Pons (tissue), 1 donor: Measurements from ENCODE around the gene ARHGAP15.

Source experiments
- DNase-seq: peaks from one replicate; pipeline ENCODE4 v3.0.0-alpha.2; 2016; ENCODE audit warnings: low spot score

Gene ARHGAP15

GRCh38 chr2:143482771-143483170, 353.6 kb downstream of the ARHGAP15 start:
- DNase-seq = no peak

DNA sequence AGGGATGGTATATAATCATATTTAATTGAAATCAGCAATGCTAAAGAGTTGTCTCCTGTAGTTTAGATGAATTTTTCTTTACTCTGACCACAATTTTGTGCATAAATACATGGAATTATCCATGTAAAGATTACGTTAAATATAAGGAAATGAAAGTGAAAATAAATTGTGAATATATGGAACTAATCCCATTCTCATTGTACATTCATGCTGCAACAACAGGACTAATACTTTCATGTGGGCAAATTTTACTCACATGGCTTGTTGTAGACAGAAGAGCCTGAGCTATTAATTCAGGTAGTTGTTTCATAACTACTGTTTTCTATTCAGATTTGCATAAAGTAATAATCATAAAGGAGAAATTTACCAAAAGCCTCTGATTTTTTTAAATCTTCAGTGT, 357.8 kb downstream of the ARHGAP15 start:
- DNase-seq = no peak

DNA sequence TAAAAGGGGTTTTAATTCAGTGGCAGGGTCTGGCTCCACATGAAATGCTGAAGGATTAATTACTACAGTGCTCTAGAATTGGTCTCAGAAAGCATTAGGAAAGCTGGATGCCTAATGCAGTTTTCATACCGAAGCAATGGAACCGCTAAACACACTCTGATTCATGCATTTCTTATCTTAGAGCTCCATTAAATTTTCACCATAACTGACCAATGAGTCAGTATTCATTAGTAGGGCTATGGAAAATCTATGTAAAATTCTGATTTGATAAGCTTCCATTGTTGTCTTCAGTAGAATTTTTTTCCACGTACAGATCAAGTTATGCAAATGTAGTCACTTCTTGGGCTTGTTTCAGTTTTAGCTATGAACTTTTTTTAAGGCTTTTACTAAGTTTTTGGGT, 359.9 kb downstream of the ARHGAP15 start:
- no peak for DNase-seq

DNA sequence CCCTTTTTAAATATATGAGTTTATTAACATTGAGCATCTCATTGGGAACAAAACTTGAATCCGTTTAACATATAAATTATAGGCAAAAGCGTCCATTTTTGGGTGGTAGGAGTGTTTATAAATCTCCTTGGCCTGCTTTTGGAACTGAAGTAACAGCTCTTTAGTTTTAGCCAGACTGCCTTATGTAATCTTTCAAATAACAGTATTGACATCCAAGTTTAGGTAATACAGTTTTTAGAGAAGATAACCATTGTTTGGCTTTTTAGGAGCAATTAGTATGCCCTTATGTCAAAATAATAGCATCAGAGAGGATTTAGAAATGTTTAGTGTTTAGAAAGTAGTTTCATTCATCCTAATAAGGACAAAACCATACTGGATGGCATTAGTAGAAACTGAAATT, 361.9 kb downstream of the ARHGAP15 start:
- no peak for DNase-seq

DNA sequence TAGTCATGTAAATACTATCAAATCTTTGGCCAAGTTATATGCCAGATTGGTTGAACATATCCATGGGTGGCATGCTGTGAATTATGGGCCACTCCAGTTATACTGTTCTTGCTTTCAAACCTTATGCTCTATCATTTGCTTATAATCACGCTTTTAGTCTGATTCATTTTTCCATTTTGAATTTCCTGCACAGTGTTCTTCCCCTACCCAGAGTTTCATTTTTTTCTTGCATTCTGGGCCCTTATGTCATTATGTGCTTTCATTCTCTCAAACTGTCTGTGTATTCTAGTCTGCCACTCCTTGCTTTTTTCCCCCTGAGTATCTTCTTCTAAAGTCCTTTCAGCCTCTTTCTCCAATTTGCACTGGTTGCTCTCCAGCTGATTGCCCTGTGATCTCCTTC, 364.1 kb downstream of the ARHGAP15 start:
- no peak for DNase-seq

GRCh38 chr2:143497726-143498125, 368.5 kb downstream of the ARHGAP15 start:
- DNase-seq = no peak

GRCh38 chr2:143498496-143498895, 369.3 kb downstream of the ARHGAP15 start:
- no peak for DNase-seq

DNA sequence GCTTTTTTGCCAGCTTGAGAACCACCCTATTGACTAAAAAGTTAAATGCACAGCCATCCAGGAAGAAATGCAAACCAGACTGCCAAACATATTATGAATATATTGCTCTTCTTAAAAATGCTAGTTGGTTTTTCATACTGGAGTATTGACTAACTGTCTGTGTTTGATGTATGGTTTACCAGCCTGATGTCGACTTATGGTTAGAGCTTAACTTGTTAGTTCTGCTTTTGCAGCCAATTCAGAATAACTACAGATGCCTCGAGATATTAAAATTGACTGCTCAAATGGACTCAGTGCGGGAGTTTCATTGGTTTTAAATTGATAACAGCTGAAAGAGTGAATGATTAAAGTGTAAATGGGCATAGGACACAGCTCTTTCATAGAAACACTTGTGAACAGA, 369.8 kb downstream of the ARHGAP15 start:
- no peak for DNase-seq

- no peak for DNase-seq
Measured at GRCh38 chr2:143501106-143501676, 372.0 kb downstream of the ARHGAP15 start.

DNA sequence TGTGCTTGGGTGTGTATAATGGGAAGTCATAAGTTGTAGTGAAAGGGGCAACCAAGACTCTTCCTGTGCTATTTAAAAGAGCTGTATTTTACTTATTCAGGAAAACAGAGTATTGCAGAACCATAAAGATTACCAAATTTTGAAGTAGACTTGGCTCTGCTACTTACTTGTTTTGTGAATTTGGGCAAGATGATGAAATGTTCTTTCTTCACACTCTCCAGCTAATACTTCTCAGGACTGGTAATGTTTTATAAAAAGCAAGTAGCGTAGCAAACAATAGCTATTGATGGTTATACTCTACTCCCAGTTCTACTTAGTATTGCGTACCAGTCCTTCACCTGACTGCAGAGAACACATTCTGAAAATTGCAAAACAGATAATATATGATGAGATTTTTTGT, 374.1 kb downstream of the ARHGAP15 start:
- DNase-seq = no peak

DNA sequence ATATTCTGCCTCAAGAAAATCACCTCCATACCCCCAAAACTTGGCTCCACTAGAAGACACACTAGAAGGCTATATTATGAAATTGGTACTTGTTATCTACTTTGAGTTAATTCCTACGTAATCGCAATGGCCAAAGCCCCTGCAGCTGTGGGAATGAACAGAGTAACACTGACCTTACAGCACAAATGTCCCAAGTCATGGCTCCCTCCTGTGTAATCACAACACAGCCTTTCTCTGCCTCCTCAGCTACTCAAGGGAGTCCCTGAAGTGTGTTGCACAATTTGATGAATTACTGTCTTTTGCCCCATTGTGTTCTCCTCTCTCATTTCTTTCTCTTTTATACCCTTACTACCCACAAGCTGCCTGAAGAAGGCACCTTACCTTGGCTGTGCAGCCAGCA, 375.2 kb downstream of the ARHGAP15 start:
- no peak for DNase-seq

GRCh38 chr2:143505542-143505941, 376.3 kb downstream of the ARHGAP15 start:
- no peak for DNase-seq

- peak; percentile 66 for DNase-seq
Measured at GRCh38 chr2:143513081-143513480, 383.9 kb downstream of the ARHGAP15 start.

DNA sequence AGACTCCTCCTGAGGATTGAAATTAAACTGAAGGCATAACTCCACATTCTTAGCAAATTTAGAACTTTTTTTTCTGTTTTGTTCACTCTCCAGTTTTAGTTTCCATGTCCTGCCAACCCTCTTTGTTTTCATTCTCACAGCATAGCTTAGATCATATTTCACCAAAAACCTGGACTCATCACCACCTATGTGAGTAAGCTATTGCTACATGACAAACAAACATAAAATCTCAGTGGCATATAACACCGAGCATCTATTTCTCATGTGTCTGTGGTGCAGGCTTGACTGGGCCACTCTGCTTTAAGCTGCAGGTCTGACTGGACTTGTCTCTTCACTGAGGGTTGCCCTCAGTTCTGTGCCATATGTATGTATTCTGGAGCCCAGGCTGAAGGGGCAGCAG, 385.2 kb downstream of the ARHGAP15 start:
- DNase-seq = no peak

- DNase-seq = no peak
Measured at GRCh38 chr2:143515318-143515717, 386.1 kb downstream of the ARHGAP15 start.

GRCh38 chr2:143519521-143519920, 390.3 kb downstream of the ARHGAP15 start:
- no peak for DNase-seq

DNA sequence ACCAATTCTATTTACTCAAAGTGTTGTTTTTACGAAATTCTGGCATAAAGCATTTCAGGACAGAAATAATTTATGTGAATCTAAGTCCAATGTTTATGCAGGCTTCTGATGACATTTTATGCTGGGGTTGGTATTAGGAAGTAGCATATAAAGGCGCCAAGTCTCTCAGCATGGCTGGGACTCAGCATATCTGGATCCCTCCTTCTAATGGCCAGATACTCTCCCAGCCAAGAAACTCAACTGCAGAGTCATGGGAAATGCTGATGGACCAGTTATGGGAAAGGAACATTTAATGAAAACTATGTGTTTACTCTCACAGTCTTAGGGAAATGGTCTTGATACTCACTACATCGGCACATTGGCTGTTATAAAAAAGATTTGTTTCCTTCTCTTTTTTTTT, 392.2 kb downstream of the ARHGAP15 start:
- DNase-seq = no peak

GRCh38 chr2:143522699-143523098, 393.5 kb downstream of the ARHGAP15 start:
- no peak for DNase-seq

DNA sequence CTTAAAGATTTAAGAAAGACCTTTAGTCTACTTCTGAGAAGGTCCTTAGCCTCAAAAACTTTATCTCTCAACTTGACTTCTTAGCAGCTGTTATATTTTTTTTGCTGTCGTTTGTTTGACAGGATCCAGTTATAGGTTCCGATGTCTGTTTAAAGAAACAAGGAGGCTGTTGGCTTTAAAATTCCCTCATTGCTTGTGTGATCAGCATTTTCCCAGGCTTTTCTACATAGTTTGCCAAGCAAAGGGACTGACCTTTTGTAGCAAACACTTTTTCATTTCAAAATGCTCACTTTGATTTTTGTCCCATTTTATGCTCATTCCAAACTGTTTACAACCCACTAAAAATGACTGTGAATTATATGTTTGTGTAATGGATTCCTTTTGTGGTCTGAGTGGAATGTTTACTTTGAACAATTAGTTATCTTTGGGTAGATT, 394.9 kb downstream of the ARHGAP15 start:
- no peak for DNase-seq

DNA sequence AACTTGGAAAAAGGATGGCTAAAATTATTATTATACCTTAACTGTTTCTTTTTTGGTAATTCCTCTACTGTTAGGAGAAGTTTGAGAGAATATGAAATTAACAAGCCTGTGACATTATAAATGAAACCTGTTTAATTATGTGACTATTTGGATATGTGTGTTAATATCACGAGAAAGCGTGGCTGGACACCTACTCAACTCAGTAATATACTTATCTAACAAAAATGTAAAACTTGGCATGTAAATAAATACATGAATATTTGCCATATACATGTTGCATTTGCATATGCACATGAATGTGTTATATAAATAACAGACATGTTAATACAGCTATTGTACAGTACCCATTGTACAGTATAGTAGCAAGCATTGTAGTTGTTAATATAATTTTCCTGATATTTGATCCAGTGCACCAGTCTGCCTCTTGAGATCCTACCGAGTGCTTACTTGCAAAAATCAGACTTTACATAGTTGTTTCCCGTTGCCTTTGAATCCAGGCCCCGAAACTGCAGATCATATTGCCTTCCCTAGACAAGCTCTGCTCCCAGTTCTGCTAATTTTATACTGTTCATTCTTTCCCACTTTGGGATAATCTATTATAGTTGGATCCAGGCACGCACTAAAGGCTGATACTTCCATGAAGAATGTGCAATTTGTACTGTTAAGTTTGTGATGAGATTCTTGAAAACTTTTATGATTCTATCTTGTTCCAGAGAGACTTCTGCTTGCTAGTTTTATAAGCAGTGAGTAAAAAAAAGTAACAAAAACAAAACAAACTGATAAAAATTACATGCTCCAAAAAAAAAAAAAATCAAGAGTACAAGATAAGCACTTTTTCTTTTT, 395.6 kb downstream of the ARHGAP15 start:
- DNase-seq = no peak

DNA sequence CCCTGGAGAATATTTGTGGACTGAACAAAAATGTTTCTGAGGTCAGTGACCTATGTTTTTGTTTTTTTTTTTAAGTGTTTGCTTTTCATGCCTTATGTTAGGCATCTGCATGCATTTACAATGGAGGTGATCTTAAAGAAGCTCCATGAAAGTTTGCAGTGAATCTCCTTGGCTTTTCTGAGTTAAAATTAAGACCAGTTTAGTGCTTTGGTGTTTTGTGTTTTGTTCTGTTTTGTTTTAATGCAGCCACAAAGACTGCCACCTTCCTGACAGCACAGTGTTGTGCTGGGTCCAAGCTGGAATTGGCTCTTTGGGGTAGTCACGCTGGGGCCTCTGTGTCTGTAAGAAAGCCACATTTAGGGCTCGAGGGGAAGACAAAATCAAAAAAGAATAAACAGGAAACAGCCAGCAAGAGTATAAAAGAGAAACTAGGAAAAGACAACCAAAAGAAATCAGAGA, 396.2 kb downstream of the ARHGAP15 start:
- no peak for DNase-seq

- no peak for DNase-seq
Measured at GRCh38 chr2:143526498-143526897, 397.3 kb downstream of the ARHGAP15 start.

DNA sequence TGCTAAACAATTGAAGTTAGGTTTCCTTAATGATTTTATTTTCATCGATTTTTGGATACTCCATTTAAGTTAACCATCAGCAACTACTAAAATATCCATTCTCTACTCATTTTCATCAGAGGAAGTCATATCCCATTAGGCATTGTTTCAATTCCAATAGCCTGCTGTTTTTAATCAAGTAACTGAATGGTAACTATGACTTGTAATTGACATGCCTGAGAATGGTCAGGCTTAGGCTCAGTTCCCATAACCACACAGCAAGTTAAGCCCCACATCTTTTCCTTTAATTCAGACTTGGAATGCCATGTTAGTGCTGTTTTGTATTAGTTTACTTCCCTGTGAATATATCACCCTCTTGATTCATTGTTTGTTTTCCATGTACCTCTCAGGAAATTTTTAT, 398.8 kb downstream of the ARHGAP15 start:
- no peak for DNase-seq
